GM19193 (cell line): Measurements from ENCODE around the gene CTIF.

Source experiments
- POLR2A ChIP-seq: IDR thresholded peaks from 4 replicates; pipeline ENCODE4 v1.6.1; 2011; ENCODE audit not compliant: insufficient read depth, insufficient read length; ENCODE audit errors: extremely low read depth

Gene CTIF

GRCh38 chr18:48558248-48558647 is 19.4 kb downstream of the CTIF start:
- TF ChIP-seq POLR2A: no peak

GRCh38 chr18:48560491-48560890 is 21.7 kb downstream of the CTIF start:
- TF ChIP-seq POLR2A: no peak

GRCh38 chr18:48562075-48562474 is 23.2 kb downstream of the CTIF start:
- TF ChIP-seq POLR2A: no peak

GRCh38 chr18:48563027-48563426 is 24.2 kb downstream of the CTIF start:
- no peak for TF ChIP-seq POLR2A

- no peak for TF ChIP-seq POLR2A
These were observed 25.3 kb downstream of the CTIF start for GRCh38 chr18:48564139-48564538.

- TF ChIP-seq POLR2A: no peak
These were observed 26.3 kb downstream of the CTIF start for GRCh38 chr18:48565105-48565504.

GRCh38 chr18:48566589-48566988 is 27.8 kb downstream of the CTIF start:
- no peak for TF ChIP-seq POLR2A

GRCh38 chr18:48567388-48567787 is 28.6 kb downstream of the CTIF start:
- no peak for TF ChIP-seq POLR2A

GRCh38 chr18:48569139-48569914 is 30.5 kb downstream of the CTIF start:
- no peak for TF ChIP-seq POLR2A

GRCh38 chr18:48569915-48570264 is 31.1 kb downstream of the CTIF start:
- TF ChIP-seq POLR2A: no peak

- TF ChIP-seq POLR2A: no peak
These were observed 31.5 kb downstream of the CTIF start for GRCh38 chr18:48570313-48570712.

- no peak for TF ChIP-seq POLR2A
These were observed 33.0 kb downstream of the CTIF start for GRCh38 chr18:48571639-48572384.

- no peak for TF ChIP-seq POLR2A
These were observed 33.7 kb downstream of the CTIF start for GRCh38 chr18:48572402-48573126.

GRCh38 chr18:48573632-48574283 is 34.9 kb downstream of the CTIF start:
- TF ChIP-seq POLR2A: no peak
